Activated T-cell treated with anti-CD3 and anti-CD28 coated beads, Interleukin-2, amount 50 U/mL, for 4 hours (primary cell): Measurements from ENCODE around the gene C2CD4B. TPM values are rescaled to one million over a fixed set of nuclear protein-coding genes. Genes with fewer than 3 reads are reported as not detected.

Experiments used
- ATAC-seq, 2 donors: fragments of 200-7000 bp; cut with Tn5 transposase; one replicate each; pipeline ENCODE4 v1.10.0; 2021
- DNase-seq: peaks from one replicate; pipeline ENCODE4 v3.0.0-alpha.2; 2020
- H3K27me3 Mint-ChIP-seq: one replicate; pipeline ENCODE4 v1.8.0; 2021; ENCODE audit warnings: low read depth, mixed read lengths
- H3K36me3 Mint-ChIP-seq: one replicate; pipeline ENCODE4 v1.8.0; 2022; ENCODE audit warnings: mixed read lengths; ENCODE audit not compliant: insufficient read depth
- H3K4me1 Mint-ChIP-seq: one replicate; pipeline ENCODE4 v1.8.0; 2021; ENCODE audit warnings: low read depth, mixed read lengths
- H3K4me3 Mint-ChIP-seq: one replicate; pipeline ENCODE4 v1.8.0; 2021; ENCODE audit warnings: mild to moderate bottlenecking, moderate library complexity, mixed read lengths
- H3K9me3 Mint-ChIP-seq: one replicate; pipeline ENCODE4 v1.8.0; 2021; ENCODE audit warnings: mixed read lengths
- total RNA-seq, 3 donors: library from RNA; stranded (reverse); gene quantifications; one replicate each; pipeline ENCODE4 v1.2.1, GENCODE V29; 2021

Gene C2CD4B, protein sequence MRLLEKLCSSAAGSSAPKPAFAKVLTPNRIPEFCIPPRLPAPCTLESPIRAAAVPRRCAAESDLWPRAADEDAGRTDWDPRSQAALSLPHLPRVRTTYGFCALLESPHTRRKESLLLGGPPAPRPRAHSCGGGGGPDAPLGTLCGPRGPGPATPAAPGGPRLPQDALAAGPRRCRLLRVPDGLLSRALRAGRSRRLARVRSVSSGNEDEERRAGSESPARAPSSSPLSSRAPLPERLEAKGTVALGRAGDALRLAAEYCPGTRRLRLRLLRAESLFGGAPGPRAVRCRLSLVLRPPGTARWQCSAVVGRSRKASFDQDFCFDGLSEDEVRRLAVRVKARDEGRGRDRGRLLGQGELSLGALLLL
- 1 to 10 TPM in 1 of 3 donors, under 1 TPM in 2; 0.33 to 1.0 (median 0.55) TPM for total RNA-seq

DNA sequence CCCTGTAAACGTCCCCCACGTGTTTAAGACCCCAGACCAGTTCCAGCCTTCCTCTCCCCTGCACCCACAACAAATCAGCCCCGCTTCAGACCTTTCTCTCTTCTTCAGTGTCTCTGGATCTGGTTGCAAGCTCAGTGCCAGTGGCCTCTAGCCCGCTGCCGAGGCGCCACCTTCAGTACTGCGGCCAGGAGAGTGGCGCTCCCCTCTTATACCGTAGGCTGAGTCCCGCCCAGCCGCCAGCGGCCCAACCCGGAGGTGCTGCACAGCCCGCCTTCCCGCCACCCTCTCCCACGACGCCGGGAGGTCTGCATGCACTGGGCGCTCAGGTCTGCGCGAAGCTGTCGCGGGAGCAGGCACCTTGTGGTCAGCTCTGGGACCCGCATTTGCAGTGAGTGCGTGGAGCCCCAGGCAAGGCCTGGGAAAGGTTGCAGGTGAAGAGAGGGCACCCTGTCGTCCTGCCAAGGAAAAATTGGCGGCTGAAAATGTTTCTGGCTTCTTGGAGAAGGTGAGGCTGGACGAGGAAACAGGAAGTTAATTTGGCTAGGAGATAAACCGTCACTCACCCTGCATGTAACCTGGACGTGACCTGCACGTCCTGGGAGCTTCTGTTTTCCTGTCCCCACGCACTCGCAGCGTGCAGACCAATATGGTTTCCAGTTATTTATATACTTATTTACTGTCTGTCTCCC is at the start of gene C2CD4B:
C2CD4B (minus strand) TSS at position 182 of the 689 bp plus-strand sequence. CDS start 301 bp downstream, outside the sequence.
- DNase-seq (no peak), ATAC-seq (peak; percentile 64 to 66)
- no peaks in the 10 kb centered on the region for H3K9me3 Mint-ChIP-seq
- peaks cover 56% of the 10 kb centered on the region for H3K27me3 Mint-ChIP-seq
- peak within 1 kb of the TSS; percentile 75 for H3K4me3 Mint-ChIP-seq
- H3K36me3 Mint-ChIP-seq: no peaks in the 10 kb centered on the region
- peaks cover 12% of the 10 kb centered on the region for H3K4me1 Mint-ChIP-seq

DNA sequence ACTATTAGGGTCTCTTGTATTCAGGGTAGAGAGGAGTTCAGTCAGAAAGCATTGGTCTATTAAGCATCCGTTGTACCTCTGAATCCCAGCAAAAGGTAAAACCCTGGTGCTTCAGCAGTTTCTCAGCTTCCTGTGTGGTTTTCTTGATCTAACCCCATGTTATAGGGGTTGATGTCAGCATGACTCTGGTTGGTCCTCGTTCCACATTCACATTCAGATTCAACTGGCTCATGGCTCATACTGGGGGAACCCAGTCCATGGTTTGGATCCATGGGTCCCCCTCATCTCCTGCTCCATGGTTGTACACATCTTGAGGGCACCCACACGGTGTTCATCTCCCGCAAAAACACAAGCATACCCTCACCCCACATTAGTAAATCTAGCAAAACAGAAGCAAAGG is 47.7 kb upstream of the C2CD4B start:
- Mint-ChIP-seq H3K4me3 (no peak overlapping the region), H3K4me1 (peaks cover 8% of the 10 kb centered on the region), H3K9me3 (peaks cover 16% of the 10 kb centered on the region), H3K27me3 (peaks cover 6% of the 10 kb centered on the region), H3K36me3 (peaks cover 2% of the 10 kb centered on the region)
- no peak for ATAC-seq
- no peak for DNase-seq

DNA sequence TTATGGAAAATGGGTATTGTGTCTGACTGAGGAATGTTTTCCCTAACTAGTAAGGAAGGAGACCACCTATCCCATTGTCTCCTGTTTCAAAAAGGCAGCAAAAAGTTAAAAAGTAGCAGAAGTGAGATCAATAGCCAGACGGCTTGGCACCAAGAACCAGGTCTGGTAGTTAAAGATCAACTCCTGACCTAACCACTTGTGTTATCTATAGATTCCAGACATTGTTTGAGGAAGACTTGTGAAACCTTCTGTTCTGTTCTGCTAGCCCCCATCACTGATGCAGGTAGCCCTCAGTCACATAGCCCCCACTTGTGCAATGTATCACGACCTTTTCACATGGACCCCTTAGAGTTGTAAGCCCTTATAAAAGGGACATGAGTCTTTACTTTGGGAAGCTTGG is 46.3 kb upstream of the C2CD4B start:
- Mint-ChIP-seq H3K9me3 (peaks cover 10% of the 10 kb centered on the region), H3K4me3 (no peak overlapping the region), H3K36me3 (no peaks in the 10 kb centered on the region), H3K4me1 (peaks cover 8% of the 10 kb centered on the region), H3K27me3 (peaks cover 6% of the 10 kb centered on the region)
- DNase-seq (no peak), ATAC-seq (no peak)

DNA sequence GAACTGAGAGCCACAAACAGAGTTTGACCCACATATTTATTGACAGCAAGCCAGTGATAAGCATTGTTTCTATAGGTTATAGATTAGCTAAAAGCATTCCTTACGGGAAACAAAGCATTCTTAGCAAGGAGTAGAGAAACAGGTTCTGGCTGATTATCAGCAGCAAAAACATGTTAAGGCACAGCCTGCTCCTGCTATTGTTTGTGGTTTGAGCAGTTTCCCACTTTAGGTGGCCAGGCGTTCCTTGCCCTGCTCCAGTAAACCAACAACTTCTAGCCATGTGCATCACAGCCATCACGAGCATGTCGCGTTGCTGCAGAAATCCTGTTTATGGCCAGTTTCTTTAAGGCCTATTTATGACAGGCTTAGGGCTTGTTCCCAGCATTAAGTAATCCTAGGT is 44.7 kb upstream of the C2CD4B start:
- no peak overlapping the region for H3K4me3 Mint-ChIP-seq
- peaks cover 5% of the 10 kb centered on the region for H3K9me3 Mint-ChIP-seq
- peaks cover 8% of the 10 kb centered on the region for H3K27me3 Mint-ChIP-seq
- no peak for DNase-seq
- no peaks in the 10 kb centered on the region for H3K36me3 Mint-ChIP-seq
- H3K4me1 Mint-ChIP-seq: peaks cover 8% of the 10 kb centered on the region
- ATAC-seq: no peak

DNA sequence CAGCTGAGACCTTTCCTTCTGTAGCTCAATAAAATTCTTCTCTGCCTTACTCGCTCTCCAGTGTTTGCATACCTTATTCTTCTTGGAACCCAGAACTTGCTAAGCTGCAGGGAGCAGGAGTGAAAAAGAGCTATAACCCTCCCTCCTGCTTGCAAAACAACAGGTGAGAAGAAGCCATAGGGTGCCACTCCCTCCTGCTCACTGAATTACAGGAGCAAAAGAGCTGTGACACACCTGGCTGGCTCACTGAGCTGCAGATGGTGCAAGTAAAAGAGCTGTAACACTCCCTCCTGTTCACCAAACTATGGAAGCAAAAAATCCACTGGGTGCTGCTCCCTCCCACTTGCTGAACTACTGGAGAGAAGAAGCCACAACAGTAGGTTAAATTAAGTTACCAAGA is 44.2 kb upstream of the C2CD4B start:
- DNase-seq: no peak
- Mint-ChIP-seq H3K36me3 (no peaks in the 10 kb centered on the region), H3K4me3 (no peak overlapping the region), H3K4me1 (peaks cover 8% of the 10 kb centered on the region), H3K27me3 (peaks cover 8% of the 10 kb centered on the region), H3K9me3 (peaks cover 5% of the 10 kb centered on the region)
- no peak for ATAC-seq

DNA sequence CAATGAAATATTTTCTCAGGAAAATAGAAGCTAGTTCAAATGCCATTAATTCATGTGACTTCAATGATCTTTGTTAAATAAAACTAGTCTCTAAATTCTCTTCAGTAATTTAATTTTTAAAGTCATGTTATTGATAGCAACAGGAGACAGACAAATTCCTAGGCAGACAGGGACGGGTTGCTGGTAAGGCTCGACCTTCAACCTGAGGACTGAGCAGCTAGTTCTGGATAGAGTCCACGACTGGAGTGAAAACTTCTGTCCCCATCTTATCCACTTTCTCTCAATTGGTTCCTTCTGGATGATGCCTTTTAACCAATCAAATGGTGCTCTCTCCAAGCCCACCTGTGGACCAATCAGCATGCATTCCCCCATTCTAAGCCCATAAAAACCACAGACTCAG is 43.8 kb upstream of the C2CD4B start:
- H3K27me3 Mint-ChIP-seq: peaks cover 8% of the 10 kb centered on the region
- no peaks in the 10 kb centered on the region for H3K36me3 Mint-ChIP-seq
- H3K4me3 Mint-ChIP-seq: no peak overlapping the region
- peaks cover 8% of the 10 kb centered on the region for H3K4me1 Mint-ChIP-seq
- no peak for ATAC-seq
- no peak for DNase-seq
- peaks cover 5% of the 10 kb centered on the region for H3K9me3 Mint-ChIP-seq

DNA sequence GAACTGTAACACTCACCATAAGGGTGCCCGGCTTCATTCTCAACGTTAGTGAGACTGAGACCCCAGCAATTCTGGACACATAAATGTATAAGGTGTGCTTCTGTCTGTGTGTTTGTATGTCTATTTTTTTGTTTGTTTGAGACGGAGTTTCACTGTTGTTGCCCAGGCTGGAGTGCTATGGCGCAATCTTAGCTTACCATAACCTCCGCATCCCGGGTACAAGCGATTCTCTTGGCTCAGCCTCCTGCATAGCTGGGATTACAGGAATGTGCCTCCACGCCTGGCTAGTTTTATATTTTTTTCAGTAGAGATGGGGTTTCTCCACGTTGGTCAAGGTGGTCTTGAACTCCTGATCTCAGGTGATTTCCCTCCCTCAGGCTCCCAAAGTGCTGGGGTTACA is 43.3 kb upstream of the C2CD4B start:
- Mint-ChIP-seq H3K4me1 (peaks cover 6% of the 10 kb centered on the region), H3K4me3 (no peak overlapping the region)

DNA sequence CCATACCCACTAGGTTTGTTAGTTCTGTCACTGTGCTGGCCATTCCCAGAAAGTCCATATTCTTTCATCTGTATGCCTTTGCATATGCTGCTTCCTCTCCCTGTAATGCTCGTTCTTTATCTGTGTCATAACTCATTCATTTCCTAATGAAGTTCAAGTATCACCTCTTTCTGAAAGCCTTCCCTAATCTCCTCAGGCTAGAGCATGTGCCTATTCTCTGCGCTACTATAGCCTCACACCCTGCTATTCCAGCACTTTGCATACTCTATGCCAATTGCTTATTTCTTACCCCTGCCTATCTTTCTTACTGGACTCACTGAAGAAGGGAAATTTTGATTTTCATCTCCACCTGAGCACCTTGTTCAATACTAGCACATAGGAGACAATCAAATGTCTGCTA is 25.6 kb upstream of the C2CD4B start:
- H3K9me3 Mint-ChIP-seq: no peaks in the 10 kb centered on the region

More for the DNA sequence above, 43.3 kb upstream of the C2CD4B start:
- DNase-seq (no peak), ATAC-seq (no peak)
- Mint-ChIP-seq H3K27me3 (peaks cover 8% of the 10 kb centered on the region), H3K9me3 (peaks cover 5% of the 10 kb centered on the region), H3K36me3 (no peaks in the 10 kb centered on the region)

DNA sequence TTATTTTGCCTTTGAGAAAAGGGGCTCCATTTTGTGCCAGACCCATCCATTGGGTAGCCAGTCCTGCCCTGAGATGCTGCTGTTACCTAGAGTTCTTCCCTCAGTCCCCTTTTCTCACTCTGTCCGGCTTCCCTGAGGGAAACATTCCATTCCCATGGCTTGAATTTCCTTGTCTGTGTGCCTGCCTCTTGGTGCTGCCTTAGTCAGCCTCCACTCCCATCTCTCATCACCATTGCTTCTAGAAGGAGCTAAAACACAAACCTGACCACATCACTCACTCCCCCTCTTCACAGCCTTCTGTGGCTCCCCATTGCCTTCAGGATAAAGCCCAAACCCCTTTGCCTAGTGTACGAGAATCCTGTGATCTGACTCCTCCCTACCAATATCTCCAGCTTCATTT is 25.2 kb upstream of the C2CD4B start:
- peaks cover 17% of the 10 kb centered on the region for H3K27me3 Mint-ChIP-seq
- no peak for ATAC-seq
- H3K4me1 Mint-ChIP-seq: peaks cover 3% of the 10 kb centered on the region
- H3K9me3 Mint-ChIP-seq: no peaks in the 10 kb centered on the region
- no peak for DNase-seq
- no peaks in the 10 kb centered on the region for H3K36me3 Mint-ChIP-seq
- no peak overlapping the region for H3K4me3 Mint-ChIP-seq

More for the DNA sequence above, 25.6 kb upstream of the C2CD4B start:
- ATAC-seq: no peak
- Mint-ChIP-seq H3K27me3 (peaks cover 17% of the 10 kb centered on the region), H3K36me3 (no peaks in the 10 kb centered on the region), H3K4me1 (peaks cover 3% of the 10 kb centered on the region), H3K4me3 (no peak overlapping the region)
- no peak for DNase-seq

DNA sequence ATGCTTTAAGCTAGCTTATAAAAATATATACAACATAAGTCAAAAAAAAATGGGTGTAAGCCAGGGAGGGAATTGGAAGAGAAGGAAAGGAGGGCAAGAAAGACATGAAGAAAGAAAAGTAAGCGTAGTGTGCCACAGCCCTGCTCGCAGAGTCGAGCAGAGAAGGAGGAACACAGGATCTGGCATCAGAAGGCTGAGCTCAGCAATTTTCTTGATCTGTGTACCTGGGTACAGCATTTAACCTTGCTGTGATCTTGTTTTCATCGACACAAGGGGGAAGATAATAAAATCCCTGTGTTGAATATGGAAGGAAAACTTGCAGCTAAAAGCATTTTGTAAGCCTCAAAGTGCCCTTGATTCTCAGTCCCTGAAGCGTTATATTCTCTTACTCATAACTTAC is 23.7 kb upstream of the C2CD4B start:
- ATAC-seq: no peak
- H3K4me1 Mint-ChIP-seq: peaks cover 3% of the 10 kb centered on the region
- no peaks in the 10 kb centered on the region for H3K9me3 Mint-ChIP-seq
- peaks cover 11% of the 10 kb centered on the region for H3K27me3 Mint-ChIP-seq
- no peak overlapping the region for H3K4me3 Mint-ChIP-seq
- DNase-seq: no peak
- no peaks in the 10 kb centered on the region for H3K36me3 Mint-ChIP-seq

DNA sequence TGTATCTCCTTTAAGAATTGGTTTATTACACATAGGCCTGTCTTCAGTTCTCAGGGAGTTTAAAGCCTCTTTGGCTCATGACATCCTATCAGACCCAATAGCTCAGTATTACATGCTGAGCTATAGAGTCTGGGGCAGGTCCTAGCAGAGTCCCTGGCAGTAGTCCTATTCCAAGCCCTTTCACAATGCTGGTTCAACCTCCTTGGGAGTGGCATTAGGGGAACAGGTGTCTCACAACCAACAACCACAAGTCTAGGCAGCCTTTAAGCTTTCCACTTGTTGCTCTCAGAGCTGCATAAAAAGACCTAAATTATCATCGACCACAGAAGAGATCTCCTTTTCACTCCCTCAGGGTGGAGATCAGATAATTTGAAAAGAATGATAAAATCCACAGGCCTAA is 22.8 kb upstream of the C2CD4B start:
- no peak overlapping the region for H3K4me3 Mint-ChIP-seq
- H3K36me3 Mint-ChIP-seq: no peaks in the 10 kb centered on the region
- DNase-seq (no peak), ATAC-seq (no peak)
- H3K4me1 Mint-ChIP-seq: no peaks in the 10 kb centered on the region
- peaks cover 12% of the 10 kb centered on the region for H3K27me3 Mint-ChIP-seq
- H3K9me3 Mint-ChIP-seq: no peaks in the 10 kb centered on the region

DNA sequence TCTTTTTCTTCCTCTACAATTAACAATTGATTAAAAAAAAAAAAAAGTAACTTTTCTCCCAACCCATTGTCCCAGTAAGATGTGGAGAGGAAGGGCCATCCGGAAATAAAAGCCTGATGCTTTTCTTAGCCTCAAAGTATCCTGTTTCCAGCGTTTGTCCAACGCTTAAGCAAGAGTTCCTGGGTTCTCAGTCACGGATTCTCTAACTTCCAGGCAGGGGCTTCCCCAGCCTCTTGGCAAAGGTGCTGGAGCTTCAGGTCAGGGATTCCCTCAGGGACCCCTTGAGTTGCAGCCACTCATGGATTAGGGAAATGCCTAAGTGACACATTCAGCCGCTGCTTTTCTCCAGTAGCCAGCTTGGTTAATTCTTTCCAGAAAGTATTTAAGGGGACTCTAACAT is 22.3 kb upstream of the C2CD4B start:
- Mint-ChIP-seq H3K36me3 (no peaks in the 10 kb centered on the region), H3K4me1 (no peaks in the 10 kb centered on the region), H3K4me3 (no peak overlapping the region), H3K9me3 (no peaks in the 10 kb centered on the region), H3K27me3 (peaks cover 12% of the 10 kb centered on the region)
- ATAC-seq: no peak
- DNase-seq: no peak

DNA sequence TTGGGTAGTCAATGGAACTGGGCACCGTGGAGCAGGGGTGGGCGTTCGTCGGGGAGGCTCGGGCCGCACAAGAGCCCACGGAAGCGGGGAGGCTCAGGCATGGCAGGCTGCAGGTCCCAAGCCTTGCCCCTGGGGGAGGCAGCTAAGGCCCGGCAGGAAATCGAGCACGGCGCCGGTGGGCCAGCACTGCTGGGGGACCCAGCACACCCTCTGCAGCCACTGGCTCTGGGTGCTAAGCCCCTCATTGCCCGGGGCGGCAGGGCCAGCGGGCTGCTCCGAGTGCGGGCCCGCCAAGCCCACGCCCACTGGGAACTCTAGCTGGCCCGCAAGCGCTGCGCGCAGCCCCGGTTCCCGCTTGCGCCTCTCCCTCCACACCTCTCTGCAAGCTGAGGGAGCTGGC is 21.5 kb upstream of the C2CD4B start:
- no peaks in the 10 kb centered on the region for H3K36me3 Mint-ChIP-seq
- H3K9me3 Mint-ChIP-seq: no peaks in the 10 kb centered on the region
- peaks cover 12% of the 10 kb centered on the region for H3K27me3 Mint-ChIP-seq
- DNase-seq (no peak), ATAC-seq (no peak)
- H3K4me1 Mint-ChIP-seq: no peaks in the 10 kb centered on the region
- H3K4me3 Mint-ChIP-seq: no peak overlapping the region

DNA sequence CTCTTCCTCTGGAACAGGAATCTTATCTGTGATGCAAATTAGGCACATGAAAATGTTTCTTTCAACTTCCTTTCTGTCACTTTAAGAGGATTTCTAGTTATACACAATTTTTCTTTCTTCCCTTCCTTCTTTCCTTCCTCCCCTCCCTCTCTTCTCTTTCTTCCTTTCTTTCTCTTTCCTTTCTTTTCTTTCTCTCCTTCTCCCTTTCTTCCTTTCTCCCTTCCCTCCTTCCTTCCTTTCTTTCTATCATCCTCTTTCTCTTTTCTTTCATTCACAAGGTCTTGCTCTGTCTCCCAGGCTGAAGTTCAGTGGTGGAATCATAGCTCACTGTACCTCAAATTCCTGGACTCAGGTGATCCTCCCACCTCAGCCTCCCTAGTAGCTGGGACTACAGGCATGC is 18.0 kb upstream of the C2CD4B start:
- peaks cover 3% of the 10 kb centered on the region for H3K27me3 Mint-ChIP-seq
- no peak overlapping the region for H3K4me3 Mint-ChIP-seq
- ATAC-seq (no peak), DNase-seq (no peak)
- no peaks in the 10 kb centered on the region for H3K9me3 Mint-ChIP-seq
- no peaks in the 10 kb centered on the region for H3K4me1 Mint-ChIP-seq
- no peaks in the 10 kb centered on the region for H3K36me3 Mint-ChIP-seq

DNA sequence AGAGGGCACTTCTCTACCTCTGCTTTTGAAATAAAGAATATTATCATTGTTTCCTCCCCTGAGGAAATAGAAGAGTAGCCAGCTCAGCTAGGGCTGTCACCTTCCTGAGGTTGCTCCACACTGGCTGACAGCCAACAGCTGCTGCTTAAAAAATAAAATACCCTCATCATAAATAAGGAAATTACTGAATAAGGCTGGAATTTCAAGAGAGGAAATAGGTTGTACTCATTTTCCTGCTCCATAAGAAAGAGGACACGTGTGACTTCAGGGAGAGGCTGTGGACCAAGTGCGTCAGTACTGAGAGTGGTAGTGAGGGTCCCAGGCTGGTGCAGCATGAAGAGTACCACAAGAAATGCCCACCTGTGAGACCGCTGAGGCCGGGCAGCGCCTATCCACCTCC is 8.1 kb upstream of the C2CD4B start:
- H3K4me3 Mint-ChIP-seq: no peak overlapping the region
- ATAC-seq: no peak
- peaks cover 23% of the 10 kb centered on the region for H3K27me3 Mint-ChIP-seq
- H3K9me3 Mint-ChIP-seq: no peaks in the 10 kb centered on the region
- no peaks in the 10 kb centered on the region for H3K4me1 Mint-ChIP-seq
- H3K36me3 Mint-ChIP-seq: no peaks in the 10 kb centered on the region
- no peak for DNase-seq
